ENCODE measurements around the gene SLC22A2.

The SLC22A2 gene

DNA sequence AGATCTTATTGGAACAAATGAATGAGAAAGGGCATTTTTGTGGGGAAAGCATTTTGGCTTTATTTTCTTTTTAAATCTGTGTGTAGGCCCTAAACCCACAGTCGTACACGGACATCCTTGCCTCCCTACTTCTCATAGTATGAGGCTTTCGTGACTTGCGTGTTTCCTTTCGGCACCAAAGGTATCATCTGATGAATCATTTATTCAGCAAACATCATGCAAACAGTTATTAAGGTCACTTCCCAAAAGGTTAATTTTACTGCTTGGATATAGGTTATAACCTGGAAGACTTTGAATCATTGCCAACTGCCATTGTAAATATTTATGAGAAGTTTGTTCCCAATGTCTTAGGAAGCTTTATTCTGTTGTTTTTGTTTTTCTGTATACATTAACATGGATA is 15.1 kb upstream of the SLC22A2 start:
- DNase-seq (ENCODE audit: low read depth), result no peak

- DNase-seq (ENCODE audit: low read depth), result no peak
Observed at GRCh38 chr6:160273196-160273595, 14.6 kb upstream of the SLC22A2 start.

DNA sequence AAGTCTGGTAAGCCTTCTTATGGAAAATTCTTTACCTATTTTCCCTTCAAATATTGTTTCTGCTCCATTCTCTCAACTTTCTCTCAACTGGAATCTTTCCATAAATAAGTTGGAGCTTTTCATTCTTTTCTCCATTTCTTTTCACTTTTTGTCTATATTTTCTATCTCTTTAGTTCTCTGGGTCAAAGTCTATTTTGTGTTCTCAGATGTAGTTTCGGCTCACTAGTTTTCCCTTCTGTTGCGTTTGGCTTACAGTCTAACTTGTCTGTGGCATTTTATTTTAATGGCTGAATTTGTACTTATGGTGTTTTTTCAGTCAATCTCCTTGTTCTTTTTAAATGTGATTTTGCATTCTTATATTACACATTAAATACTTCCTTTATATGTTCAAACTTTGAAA is 14.1 kb upstream of the SLC22A2 start:
- DNase-seq (ENCODE audit: low read depth), result no peak

DNA sequence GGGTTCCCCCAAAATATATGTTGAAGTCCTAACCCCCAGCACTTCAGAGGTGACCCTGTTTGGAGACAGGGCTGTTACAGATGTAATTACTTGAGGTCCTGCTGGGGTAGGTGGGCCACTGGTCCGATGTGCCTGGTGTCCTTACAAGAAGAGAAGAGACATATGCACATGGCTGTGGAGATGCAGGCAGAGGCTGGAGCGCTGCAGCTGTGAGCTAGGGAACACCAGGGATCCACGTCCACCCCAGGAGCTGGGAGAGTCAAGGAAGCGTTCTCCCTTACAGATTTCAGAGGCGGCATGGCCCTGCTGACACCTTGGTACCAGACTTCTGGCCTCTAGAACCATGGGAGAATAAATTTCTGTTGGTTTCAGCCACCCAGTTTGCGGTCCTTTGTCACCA is 11.7 kb upstream of the SLC22A2 start:
- DNase-seq (ENCODE audit: low read depth), result no peak

DNA sequence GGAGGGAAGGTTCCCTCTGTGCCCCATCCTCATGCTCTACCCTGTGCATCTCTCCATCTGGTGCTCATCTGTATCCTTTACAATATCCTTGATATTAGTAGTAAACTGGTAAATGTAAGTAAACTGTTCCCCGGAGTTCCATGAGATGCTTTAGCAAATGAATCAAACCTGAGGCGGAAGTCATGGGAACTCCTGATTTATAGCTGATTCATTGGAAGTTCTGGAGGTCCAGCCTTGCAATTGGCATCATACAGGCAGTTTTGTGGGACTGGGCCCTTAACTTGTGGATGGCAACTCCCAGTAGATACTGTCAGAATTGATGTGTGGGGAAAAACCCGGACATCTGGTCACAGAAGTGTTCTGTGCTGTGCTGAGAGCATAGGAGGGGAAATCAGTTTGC is 11.2 kb upstream of the SLC22A2 start:
- DNase-seq (ENCODE audit: low read depth), result no peak

DNA sequence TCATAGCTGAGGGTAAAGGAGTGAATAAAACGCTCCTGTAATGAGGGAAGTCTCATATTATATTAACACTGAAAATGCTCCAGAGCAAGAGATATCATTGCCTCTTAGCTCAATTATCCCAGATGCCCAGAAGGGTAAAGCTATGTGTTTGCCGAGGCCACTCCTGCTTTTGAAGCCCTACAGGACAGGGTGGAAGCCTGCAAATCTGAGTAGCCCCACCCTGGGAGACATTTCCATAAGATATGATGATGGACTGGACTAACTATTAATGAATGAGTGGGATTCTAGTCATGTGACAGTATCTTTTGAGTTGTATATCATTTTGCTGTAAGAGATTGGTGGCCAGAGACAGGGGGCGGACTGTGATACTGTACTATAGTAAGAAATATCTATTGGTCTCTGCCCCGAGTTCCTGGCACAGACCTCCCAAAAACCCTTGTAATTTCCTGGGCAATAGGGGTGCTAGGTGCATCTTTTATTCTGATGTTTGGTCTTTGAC is 10.5 kb upstream of the SLC22A2 start:
- DNase-seq (ENCODE audit: low read depth), result no peak

DNA sequence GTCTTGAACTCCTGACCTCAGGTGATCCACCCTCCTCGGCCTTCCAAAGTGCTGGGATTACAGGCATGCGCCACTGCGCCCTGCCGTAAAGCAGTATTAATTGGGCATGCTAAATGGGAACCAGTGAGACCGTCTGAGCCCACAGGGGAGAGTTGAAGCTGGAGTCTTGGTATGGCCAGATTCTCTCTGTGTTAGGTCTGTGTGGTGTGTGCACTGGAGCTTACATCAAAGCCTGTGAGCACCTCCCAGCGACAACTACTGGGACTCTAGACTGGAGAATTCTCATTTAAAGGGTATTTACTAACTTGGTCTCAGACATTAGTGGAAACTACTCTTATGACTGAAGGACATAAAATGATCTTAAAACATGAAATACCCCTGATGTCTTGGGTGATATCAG is 8.5 kb upstream of the SLC22A2 start:
- no peak for DNase-seq (ENCODE audit: low read depth)

DNA sequence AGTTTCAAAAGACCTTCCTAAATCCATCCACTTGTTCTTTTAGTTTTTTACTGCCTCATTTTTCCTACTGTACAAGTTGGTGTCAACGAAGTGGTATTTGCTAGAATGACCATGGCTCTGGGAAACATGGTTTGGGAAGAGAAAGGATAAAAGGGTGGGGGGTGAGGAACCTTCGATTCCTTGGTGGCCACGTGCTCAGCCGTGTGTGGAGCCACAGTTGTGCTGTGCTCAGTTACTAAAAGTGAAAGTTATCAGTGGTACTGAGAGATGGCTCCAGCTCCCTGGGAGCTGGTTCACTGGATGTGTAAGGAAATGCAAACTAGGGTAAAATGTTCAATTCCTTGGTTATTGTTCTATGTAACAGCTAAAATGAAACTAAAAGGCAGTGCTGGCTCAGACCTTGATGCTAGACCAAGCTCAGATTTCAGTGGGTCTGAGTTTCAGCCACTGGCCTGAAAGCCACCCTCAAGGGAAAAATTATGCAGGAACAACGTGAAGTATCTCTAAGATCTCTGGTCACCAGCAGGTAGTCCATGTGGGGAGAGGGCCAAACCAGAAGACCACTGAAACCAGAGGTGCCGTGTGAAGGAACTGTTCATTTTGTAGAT is 7.4 kb upstream of the SLC22A2 start:
- DNase-seq (ENCODE audit: low read depth), result no peak

DNA sequence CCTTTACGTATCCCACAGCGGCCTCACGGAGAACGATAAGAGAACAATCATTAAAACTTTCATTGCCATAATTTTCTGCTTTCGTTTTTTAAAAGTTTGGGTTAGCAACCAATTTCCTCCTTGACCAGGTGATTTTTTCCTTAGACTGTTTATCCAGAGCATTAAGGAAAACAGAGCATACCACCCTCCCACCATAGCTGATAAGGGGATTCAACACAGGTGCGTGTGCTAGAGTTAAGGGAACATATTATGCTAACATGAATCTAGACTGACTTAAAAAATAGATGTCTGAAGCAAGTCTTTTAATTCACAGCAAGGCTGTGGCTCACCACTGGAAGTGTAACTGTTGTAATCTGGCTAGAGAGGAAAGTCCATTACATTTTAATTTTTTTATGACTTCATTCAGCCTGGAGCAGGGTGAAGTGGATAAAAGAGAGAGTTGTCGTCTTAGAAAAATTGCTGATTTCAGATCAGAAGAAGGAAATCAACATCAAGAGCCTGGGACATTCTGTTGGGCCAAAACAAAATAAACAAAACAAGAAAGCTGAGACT is 5.5 kb upstream of the SLC22A2 start:
- no peak for DNase-seq (ENCODE audit: low read depth)

GRCh38 chr6:160263196-160263939 is 4.7 kb upstream of the SLC22A2 start:
- no peak for DNase-seq (ENCODE audit: low read depth)

GRCh38 chr6:160261991-160262680 is 3.5 kb upstream of the SLC22A2 start:
- no peak for DNase-seq (ENCODE audit: low read depth)

DNA sequence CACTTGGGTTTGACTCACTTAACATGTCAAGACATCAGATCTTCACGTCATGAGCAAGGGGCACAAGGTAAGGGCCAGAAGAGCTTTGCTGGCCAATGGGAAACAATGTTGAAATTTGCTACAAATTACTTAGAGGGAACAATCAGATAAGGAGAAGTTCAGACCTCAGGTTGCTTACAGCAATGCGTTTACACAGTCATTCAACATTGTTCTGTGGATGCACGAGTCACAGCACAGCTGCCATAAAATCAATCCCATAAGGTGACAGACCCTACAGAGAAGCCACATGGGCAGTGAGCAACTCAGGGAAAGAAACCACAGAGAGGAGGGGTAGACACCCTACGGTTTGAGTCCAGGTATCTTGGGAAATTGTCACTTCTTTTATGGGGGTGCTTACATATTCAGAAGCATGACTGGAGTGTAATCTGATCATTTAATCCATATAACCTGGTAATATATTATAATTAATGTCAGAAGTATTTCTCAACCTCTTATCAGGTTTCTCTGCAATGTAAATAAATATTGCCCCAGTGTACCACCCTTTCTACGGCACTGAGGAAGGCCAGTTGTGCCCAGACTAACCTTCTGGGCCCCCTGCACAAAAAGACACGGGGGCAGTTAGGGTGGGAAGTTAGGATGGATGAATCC is 2.3 kb upstream of the SLC22A2 start:
- no peak for DNase-seq (ENCODE audit: low read depth)

DNA sequence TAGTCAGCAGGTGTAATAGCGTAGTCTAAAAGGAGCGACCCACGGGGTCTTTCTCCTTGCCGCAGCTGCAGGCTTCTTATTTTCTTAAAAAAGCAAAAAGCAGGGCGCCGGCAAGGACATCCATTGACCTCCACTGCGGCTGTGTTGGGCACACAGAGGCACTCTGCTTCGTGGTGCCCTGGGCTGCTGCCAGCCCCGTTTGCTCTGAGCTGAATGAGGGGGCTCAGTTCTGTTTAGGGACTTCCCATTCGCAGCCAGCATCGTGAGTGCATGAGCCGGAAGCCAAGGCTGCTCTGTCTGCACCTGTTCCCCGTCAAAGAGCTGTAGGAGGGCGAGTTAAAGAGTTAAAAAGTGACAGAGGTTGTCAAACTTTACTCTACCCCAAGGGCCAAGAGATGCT is 1.7 kb upstream of the SLC22A2 start:
- no peak for DNase-seq (ENCODE audit: low read depth)

GRCh38 chr6:160259598-160259997 is 977 bp upstream of the SLC22A2 start:
- no peak for DNase-seq (ENCODE audit: low read depth)

DNA sequence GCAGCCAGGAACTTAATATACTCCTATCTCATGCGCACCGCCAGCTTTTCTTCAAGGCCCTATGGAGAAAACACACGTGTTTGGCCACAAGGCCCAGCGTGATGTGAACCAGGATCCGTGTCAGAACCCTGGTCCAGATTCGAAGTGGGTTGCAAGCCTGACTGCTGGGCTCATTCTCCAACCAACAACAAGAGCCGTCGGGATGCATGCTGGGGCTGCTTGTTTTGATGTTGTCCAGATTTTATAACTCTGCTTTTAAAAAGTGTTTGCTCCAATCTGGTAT is 463 bp upstream of the SLC22A2 start:
- no peak for DNase-seq (ENCODE audit: low read depth)

DNA sequence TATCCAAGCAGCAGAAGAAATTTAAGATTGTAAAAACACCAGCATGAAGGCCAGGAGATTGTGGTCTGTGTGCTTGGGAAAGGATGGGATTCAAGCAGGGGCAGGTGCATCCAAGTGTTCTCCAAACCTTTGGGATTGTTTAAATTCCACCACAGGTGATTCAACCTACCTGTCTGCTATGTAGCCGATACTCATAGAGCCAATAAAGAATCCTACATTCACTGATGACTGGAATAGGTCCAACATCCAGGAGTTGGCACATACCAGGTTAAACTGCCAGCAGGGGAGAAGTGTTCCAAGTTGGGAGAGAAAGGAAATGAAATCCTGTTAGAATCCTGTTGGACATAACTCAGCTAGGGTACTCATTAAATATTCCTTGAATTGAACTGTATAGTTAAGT is 2.2 kb downstream of the SLC22A2 start:
- no peak for DNase-seq (ENCODE audit: low read depth)

DNA sequence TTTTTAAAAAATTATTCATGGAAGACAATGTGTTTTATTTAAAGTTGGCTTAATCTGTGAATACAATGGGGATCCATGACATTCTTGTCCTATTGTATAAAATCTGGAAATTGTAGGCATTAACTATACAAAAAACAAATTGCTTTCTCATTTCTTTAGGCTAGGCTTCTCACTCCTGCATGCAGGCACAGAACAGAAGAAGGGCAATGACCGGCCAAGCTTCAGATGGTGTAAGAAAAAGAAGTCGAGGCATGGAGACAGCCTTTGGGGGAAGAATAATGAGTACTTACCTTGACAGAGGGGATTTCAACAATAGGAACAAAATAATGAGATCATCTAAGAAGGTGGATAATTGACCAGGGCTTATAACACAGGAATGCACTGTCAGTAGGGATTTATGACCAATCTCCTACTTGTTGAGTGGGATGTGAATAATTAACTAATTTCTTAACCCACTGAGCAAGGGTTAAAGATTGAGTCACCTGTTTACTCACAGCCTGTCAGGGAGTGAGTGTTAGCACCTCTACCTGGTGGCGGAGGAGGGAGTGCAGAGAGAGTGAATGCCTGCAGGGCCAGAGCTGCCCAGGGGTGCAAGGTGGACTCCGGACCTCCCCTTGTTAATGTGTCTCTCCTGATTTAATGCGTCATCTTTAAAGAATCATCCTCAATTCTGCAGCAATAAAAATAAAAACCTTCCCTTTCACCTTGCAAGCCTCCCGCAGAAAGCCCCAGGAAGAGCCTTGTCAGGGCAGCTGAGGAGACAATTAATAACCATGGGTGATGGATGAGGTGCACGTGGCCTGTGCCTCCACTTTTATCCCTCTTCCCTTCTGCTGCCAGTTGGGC is 3.9 kb downstream of the SLC22A2 start:
- DNase-seq (ENCODE audit: low read depth), result no peak

GRCh38 chr6:160253714-160254113 is 4.9 kb downstream of the SLC22A2 start:
- no peak for DNase-seq (ENCODE audit: low read depth)

GRCh38 chr6:160253292-160253691 is 5.3 kb downstream of the SLC22A2 start:
- DNase-seq (ENCODE audit: low read depth), result no peak

DNA sequence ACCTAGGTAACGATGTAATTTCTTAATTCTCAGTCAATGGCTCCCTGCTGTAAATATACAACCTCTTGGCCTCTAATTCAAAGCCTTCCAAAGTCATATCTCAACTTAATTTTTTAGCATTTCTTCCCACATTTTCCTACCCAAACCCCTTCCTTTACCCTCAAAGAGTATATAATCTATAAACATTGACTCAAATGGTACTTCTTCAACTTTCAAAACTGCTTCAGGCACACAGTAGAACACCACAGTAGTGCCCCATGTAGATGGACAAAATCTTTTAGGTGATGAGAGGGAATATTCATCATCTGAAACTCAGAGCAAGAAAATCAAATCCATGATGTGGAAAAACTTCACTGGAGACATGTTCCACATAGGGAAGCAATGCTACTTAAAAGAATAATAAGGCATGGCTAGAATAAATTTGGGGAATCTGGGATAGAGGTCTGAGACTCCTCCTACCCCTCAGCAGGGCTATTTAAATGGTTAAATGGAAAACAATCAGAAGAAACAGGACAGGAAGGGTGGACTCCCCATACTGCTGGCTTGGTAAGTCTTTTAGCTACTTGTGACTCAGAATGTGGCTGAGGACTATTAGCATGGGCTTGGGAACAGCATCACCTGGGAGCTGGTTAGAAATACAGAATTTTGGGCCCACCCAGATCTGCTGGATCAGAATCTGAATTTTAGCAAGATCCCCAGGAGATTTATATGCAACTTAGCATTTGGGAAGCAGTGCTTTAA is 6.4 kb downstream of the SLC22A2 start:
- DNase-seq (ENCODE audit: low read depth), result no peak

DNA sequence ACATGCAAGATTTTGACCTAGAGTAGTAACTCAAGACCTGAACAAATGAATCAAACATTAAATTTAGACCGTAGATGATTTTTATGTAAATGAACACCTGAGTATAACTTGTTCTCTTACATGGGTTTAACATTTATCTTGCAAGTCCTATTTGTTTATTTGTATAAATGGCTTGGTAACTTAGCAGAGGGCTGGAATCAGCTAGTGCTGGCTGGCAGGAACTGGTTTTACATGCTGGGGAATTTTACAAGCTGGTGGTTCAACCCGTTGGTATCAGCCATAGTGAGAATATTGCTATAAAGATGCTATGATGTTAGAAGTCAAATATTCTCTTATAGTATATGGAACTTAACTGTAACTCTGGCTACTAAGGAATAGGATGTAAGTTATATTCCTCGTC is 8.9 kb downstream of the SLC22A2 start:
- no peak for DNase-seq (ENCODE audit: low read depth)

Measured in activated T-cell treated with anti-CD3 and anti-CD28 coated beads for 1 hour (primary cell).